Right atrium auricular region (tissue), 2 donors: Measurements from ENCODE around the gene SEMA5A. TPM values are rescaled to one million over a fixed set of nuclear protein-coding genes. Genes with fewer than 3 reads are reported as not detected.

Experiments
- DNase-seq: peaks from one replicate; pipeline ENCODE4 v3.0.0-alpha.2; 2019; ENCODE audit warnings: low spot score
- H3K27ac ChIP-seq, 2 donors: fragments of 200-600 bp; sonication (generic); 1 replicate in 1 of 2; 2 replicates in 1 of 2; pipeline ENCODE4 v1.5.1; 2016 to 2019
- H3K27me3 ChIP-seq, 2 donors: fragments of 200-600 bp; sonication (generic); one replicate each; pipeline versions ENCODE4 v1.5.1 to v1.6.0; 2017 to 2019
- H3K36me3 ChIP-seq: fragments of 200-600 bp; sonication (generic); one replicate; pipeline ENCODE4 v1.5.1; 2016
- H3K4me1 ChIP-seq, 2 donors: fragments of 200-600 bp; sonication (generic); one replicate each; pipeline versions ENCODE4 v1.5.1 to v1.6.0; 2017 to 2019
- H3K4me3 ChIP-seq, 2 donors: fragments of 200-600 bp; sonication (generic); 1 replicate in 1 of 2; 2 replicates in 1 of 2; pipeline ENCODE4 v1.5.1; 2017 to 2019; ENCODE audit warnings: mild to moderate bottlenecking in 1 of 2, moderate library complexity in 1 of 2
- H3K9me3 ChIP-seq, 2 donors: fragments of 200-600 bp; sonication (generic); one replicate each; pipeline ENCODE4 v1.5.1; 2019
- CTCF ChIP-seq, 2 donors: fragments of 200-600 bp; sonication (generic); IDR thresholded peaks; one replicate each; pipeline ENCODE4 v1.5.1; 2019; ENCODE audit warnings: antibody characterized with exemption in 2 of 2
- total RNA-seq, 2 donors: library from RNA; depleted of rRNA; stranded (reverse); fragments of >200 nt; gene quantifications; one replicate each; pipeline ENCODE4 v1.1.0, GENCODE V29; 2016

Gene SEMA5A
- total RNA-seq, 2 donors from 2014 or later: 14.1 to 26.2 TPM

DNA sequence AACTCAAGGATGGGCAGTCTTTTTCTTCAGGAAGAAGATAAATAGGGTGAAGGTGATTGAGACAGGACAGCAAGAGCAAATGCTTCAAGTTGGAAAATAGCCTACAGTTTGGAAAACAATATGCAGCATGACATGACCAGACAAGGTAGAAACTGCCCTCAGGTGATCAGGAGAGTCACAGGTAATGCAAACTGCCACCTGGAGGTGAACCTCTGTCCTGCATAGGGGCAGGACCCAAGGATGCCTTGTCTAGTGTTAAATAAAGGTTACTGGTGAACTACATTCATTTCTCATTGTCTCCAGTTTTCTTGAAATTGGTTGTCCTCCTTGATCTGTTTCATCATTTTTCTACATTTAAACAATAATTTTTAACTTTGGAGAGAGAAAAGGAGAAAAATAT is 232.1 kb downstream of the SEMA5A start:
- H3K36me3 ChIP-seq: no peaks in the 10 kb centered on the region
- no peak for TF ChIP-seq CTCF (IDR thresholded peaks at IDR 0.05)
- no peak overlapping the region for H3K27ac ChIP-seq
- H3K4me3 ChIP-seq: no peak overlapping the region
- no peaks in the 10 kb centered on the region for H3K9me3 ChIP-seq
- no peaks in the 10 kb centered on the region for H3K27me3 ChIP-seq
- no peak for DNase-seq
- no peaks in the 10 kb centered on the region for H3K4me1 ChIP-seq

DNA sequence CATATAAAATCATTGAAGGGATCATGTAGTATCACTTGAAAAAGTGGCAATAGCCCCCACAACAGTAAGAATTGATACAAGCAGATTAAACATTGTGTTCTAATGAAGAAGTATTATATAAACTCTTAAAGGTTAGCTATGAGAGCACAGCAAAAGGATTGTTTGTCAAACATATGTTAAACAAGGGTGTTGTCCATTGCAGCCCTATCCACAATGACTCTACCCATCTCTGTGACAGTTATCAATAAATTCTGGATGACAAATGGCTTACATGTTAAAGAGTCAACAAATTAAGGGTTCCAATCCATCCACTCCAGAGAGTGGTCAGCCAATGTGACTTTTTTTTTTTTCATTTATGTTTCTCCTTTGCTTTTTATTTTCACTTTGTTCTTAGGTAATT is 238.7 kb downstream of the SEMA5A start:
- no peaks in the 10 kb centered on the region for H3K4me1 ChIP-seq
- no peak for DNase-seq
- no peaks in the 10 kb centered on the region for H3K36me3 ChIP-seq
- no peak overlapping the region for H3K4me3 ChIP-seq
- no peak for TF ChIP-seq CTCF (IDR thresholded peaks at IDR 0.05)
- H3K27ac ChIP-seq: no peak overlapping the region
- no peaks in the 10 kb centered on the region for H3K9me3 ChIP-seq
- H3K27me3 ChIP-seq: no peaks in the 10 kb centered on the region

- H3K9me3 ChIP-seq: no peaks in the 10 kb centered on the region
- no peaks in the 10 kb centered on the region for H3K27me3 ChIP-seq
- H3K4me1 ChIP-seq: no peaks in the 10 kb centered on the region
- H3K27ac ChIP-seq: no peak overlapping the region
- TF ChIP-seq CTCF (IDR thresholded peaks at IDR 0.05): no peak
- no peaks in the 10 kb centered on the region for H3K36me3 ChIP-seq
- no peak for DNase-seq
- no peak overlapping the region for H3K4me3 ChIP-seq
Observed at GRCh38 chr5:9302218-9302617, 243.7 kb downstream of the SEMA5A start.

- TF ChIP-seq CTCF (IDR thresholded peaks at IDR 0.05): no peak
- DNase-seq: no peak
- Histone ChIP-seq H3K4me3 (no peak overlapping the region), H3K36me3 (no peaks in the 10 kb centered on the region), H3K27me3 (no peaks in the 10 kb centered on the region), H3K4me1 (no peaks in the 10 kb centered on the region), H3K9me3 (no peaks in the 10 kb centered on the region), H3K27ac (no peak overlapping the region)
Observed at GRCh38 chr5:9301200-9301599, 244.7 kb downstream of the SEMA5A start.

DNA sequence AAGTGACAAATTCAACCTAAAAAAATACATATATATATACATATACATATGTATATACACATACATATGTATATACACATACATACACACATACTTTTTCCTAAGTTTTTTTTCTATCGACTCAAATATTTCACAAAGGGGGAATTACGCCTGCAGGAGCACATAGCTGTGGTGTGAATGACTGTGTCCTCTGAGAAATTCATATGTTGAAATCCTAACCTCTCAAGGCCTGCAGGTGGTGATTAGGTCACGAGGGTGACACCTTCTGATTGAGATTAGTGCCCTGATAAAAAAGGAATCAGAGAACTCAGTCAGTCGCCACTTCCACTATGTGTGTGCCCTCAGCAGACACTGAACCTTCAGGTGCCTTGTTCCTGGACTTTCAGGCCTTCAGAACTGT is 248.7 kb downstream of the SEMA5A start:
- DNase-seq: no peak

More for the DNA sequence above, 248.7 kb downstream of the SEMA5A start:
- H3K27me3 ChIP-seq: no peaks in the 10 kb centered on the region
- no peaks in the 10 kb centered on the region for H3K4me1 ChIP-seq
- H3K36me3 ChIP-seq: no peaks in the 10 kb centered on the region
- TF ChIP-seq CTCF (IDR thresholded peaks at IDR 0.05): no peak
- H3K27ac ChIP-seq: no peak overlapping the region
- no peaks in the 10 kb centered on the region for H3K9me3 ChIP-seq
- H3K4me3 ChIP-seq: no peak overlapping the region
